GM19193 (cell line): ENCODE data around the gene FBP1.

Experiments used
- POLR2A ChIP-seq: IDR thresholded peaks from 4 replicates; pipeline ENCODE4 v1.6.1; 2011; ENCODE audit not compliant: insufficient read depth, insufficient read length; ENCODE audit errors: extremely low read depth

The FBP1 gene

DNA sequence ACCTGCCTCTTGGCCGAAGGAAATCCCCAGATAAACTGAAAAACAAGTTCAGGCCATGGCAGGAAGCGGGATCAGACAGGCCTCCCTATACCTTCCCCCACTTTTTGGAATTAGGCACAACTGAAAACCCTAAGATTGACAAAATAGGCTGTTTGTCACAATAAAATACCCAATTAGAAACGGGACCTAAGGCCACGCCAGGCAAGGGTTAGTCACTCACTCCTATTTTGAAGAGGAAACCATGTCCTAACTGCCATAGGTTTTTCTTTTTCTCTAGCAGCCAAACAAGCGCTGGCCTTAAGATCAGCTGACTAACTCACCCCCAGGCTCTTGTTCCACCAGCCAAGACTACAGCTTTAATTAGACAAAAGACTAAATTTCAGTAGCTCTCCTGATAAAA lies 57.6 kb downstream of the FBP1 start:
- TF ChIP-seq POLR2A = no peak

GRCh38 chr9:94577571-94577970 lies 61.7 kb downstream of the FBP1 start:
- TF ChIP-seq POLR2A = no peak

- TF ChIP-seq POLR2A = no peak
These were observed 62.3 kb downstream of the FBP1 start for GRCh38 chr9:94577036-94577435.

DNA sequence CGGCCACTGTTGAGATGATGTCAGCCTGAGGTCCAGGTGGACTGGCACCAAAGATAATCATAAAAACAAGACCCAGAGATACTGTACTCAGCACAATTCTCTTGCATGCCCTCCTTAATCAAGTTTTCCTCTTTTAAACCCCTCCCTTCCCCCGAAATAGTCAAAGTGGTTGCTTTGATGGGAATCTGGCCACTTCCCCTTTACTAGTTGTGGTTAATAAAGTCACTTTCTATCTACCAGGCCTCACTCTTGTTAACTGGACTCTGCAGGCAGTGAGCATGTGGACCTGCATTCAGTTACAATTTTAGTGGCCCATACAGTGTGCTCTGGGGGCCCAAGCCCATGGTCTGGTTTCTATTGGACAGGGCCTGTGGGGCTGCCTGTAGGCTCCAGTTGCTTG lies 63.2 kb downstream of the FBP1 start:
- no peak for TF ChIP-seq POLR2A

- TF ChIP-seq POLR2A = no peak
These were observed 70.2 kb downstream of the FBP1 start for GRCh38 chr9:94568972-94569712.

GRCh38 chr9:94568250-94568889 lies 70.9 kb downstream of the FBP1 start:
- TF ChIP-seq POLR2A = no peak

DNA sequence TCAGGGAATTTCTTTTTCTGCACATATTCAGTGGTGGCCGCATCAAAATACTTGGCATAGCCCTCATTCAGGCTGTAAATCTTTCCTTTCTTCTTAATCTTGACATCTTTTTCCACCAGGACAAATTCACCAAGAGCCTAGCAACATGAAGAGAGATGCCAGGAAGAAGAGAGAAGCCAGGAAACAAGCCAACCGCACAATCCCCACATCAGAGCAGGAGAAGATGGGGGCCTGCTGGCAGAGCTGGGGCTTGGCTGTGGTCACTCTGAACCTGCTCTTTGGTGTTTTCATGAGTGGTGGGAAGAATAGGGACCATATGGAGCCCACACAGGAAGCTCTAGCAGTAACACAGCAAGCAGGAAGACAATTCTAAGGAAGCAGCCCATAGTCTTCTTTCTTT lies 72.0 kb downstream of the FBP1 start:
- TF ChIP-seq POLR2A = no peak

- no peak for TF ChIP-seq POLR2A
These were observed 72.8 kb downstream of the FBP1 start for GRCh38 chr9:94566550-94566949.

DNA sequence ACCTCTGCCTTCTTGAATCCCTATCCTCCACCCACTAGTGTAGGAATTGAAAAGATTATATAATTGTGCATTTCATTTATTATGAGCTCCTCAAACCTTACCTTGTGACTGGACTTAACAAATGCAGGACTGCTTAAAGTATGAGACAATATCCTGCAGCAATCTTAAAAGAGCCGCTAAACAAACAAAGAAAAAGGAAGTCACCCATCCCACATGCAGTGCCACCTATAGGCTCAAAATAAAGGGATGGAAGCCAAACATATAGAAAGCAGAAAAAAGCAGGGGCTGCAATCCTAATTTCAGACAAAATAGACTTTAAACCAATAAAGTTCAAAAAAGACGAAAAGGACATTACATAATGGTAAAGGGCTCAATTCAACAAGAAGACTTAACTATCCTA lies 75.8 kb downstream of the FBP1 start:
- no peak for TF ChIP-seq POLR2A

DNA sequence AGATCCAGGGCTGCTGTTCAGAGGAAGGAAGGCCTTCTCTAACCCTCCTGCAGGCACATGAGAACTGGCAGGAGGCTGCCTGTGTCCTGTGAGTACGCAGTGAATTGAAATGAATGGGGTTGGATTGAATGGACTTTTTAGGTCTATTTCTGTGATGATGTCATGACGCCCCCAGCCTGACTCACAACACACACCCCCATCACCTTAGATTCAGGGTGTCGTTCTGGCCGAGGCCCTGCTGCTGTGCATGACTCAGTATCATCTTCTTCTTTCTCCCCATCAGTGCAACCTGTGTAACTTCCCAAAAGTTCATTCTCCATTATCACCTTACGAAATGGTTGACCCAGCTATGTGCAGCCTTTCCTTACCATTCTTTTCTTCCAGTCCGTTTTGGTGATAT lies 79.1 kb downstream of the FBP1 start:
- no peak for TF ChIP-seq POLR2A

DNA sequence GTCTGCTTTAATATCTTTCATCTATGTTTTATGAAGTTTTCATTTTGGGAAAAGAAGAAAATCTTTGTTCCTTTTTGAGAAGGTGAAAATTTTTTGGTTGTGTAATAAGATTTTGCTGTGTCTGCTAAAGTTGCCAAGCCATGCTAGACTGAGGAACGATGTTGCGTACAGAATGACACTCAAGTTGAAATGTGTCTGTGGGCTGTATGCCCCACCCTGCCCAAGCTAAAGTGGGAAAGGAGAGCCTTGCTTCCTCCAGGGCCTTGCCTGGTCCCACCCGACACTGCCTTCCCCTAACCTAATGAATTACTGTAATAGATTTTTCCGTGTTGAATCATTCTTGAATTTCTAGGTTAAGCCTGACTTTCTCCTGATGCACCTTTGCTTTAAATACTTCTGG lies 81.9 kb downstream of the FBP1 start:
- TF ChIP-seq POLR2A = no peak

- TF ChIP-seq POLR2A = no peak
These were observed 84.6 kb downstream of the FBP1 start, which contains the start of gene PCAT7 for GRCh38 chr9:94554439-94555331. PCAT7 (plus strand) TSS chr9:94555083.

DNA sequence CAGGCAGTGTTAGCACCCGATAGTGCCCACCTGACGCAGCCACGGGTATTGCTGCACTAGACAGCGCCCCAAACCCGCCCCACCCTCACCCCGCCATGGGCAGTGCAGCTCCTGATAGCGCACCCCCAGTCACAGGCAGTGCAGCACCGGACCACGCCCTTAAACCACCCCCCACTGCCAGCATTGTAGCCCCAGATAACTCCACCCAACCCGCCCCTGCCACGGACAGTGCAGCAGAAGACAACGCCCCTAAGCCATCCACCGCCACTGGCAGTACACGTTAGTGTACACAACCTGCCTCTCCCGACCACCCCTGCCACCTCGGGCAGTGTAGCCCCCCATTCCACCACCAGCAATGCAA lies 85.3 kb downstream of the FBP1 start:
- no peak for TF ChIP-seq POLR2A
